NCI-H748 (cell line): ENCODE measurements around the gene MIOS.

ENCODE experiments used
- DNase-seq: peaks from one replicate; lab custom pipeline; 2025; ENCODE audit not compliant: unreplicated experiment; lab: John Stamatoyannopoulos, UW

MIOS gene

GRCh38 chr7:7566651-7567611 is at the start of gene MIOS:
TSS of gene MIOS (plus strand) at chr7:7566884. CDS start at chr7:7572476, 5,592 bp downstream.
- peak; percentile 86 for DNase-seq

GRCh38 chr7:7517754-7518153 is 48.9 kb upstream of the MIOS start:
- DNase-seq: no peak

- DNase-seq: no peak
Observed at GRCh38 chr7:7519056-7519455, 47.6 kb upstream of the MIOS start.

GRCh38 chr7:7519528-7519927 is 47.2 kb upstream of the MIOS start:
- no peak for DNase-seq

- peak; percentile 13 for DNase-seq
Observed at GRCh38 chr7:7521259-7521658, 45.4 kb upstream of the MIOS start.

GRCh38 chr7:7522421-7522820 is 44.3 kb upstream of the MIOS start:
- DNase-seq: no peak

GRCh38 chr7:7524121-7524520 is 42.6 kb upstream of the MIOS start:
- no peak for DNase-seq

GRCh38 chr7:7526006-7526405 is 40.7 kb upstream of the MIOS start:
- no peak for DNase-seq

GRCh38 chr7:7527047-7527446 is 39.6 kb upstream of the MIOS start:
- DNase-seq: no peak

GRCh38 chr7:7529328-7529727 is 37.4 kb upstream of the MIOS start:
- peak; percentile 98 for DNase-seq

GRCh38 chr7:7533831-7534430 is 32.8 kb upstream of the MIOS start:
- no peak for DNase-seq

GRCh38 chr7:7535691-7536090 is 31.0 kb upstream of the MIOS start, which contains the start of gene COL28A1:
TSS of gene COL28A1 (minus strand) at chr7:7535873. CDS start at chr7:7532875, 2,998 bp downstream.
- peak; percentile 8 for DNase-seq

- peak; percentile 53 for DNase-seq
Observed at GRCh38 chr7:7536396-7537019, 30.2 kb upstream of the MIOS start.

GRCh38 chr7:7537711-7538110 is 29.0 kb upstream of the MIOS start:
- no peak for DNase-seq

- no peak for DNase-seq
Observed at GRCh38 chr7:7539152-7539551, 27.5 kb upstream of the MIOS start.

- DNase-seq: no peak
Observed at GRCh38 chr7:7539711-7540110, 27.0 kb upstream of the MIOS start.

GRCh38 chr7:7542251-7542835 is 24.3 kb upstream of the MIOS start:
- DNase-seq: no peak

GRCh38 chr7:7548407-7548806 is 18.3 kb upstream of the MIOS start:
- DNase-seq: no peak

GRCh38 chr7:7550663-7551062 is 16.0 kb upstream of the MIOS start:
- DNase-seq: no peak

- DNase-seq: no peak
Observed at GRCh38 chr7:7552199-7552598, 14.5 kb upstream of the MIOS start.

- DNase-seq: no peak
Observed at GRCh38 chr7:7553386-7553785, 13.3 kb upstream of the MIOS start.
